Fibroblast of lung (primary cell): ENCODE results near the gene SLC24A3.

Experiments
- EZH2 ChIP-seq: IDR thresholded peaks from 2 replicates; pipeline ENCODE4 v1.5.1; 2012; ENCODE audit warnings: low read length, control low read depth, mild to moderate bottlenecking; ENCODE audit errors: missing control alignments
- TF ChIP-seq, protein P1 (sequence below), 2 donors: IDR thresholded peaks in 1 of 2; conservative IDR thresholded peaks in 1 of 2; 1 replicate in 1 of 2; 2 replicates in 1 of 2; pipeline ENCODE4 v1.5.1; 2011 to 2012; ENCODE audit warnings: low read length in 2 of 2, control low read depth in 1 of 2, inconsistent platforms in 1 of 2, low read depth in 1 of 2, mild to moderate bottlenecking in 1 of 2

GRCh38 chr20:19601126-19601810 lies 388.8 kb downstream of the SLC24A3 start:
- TF ChIP-seq, protein P1, sequence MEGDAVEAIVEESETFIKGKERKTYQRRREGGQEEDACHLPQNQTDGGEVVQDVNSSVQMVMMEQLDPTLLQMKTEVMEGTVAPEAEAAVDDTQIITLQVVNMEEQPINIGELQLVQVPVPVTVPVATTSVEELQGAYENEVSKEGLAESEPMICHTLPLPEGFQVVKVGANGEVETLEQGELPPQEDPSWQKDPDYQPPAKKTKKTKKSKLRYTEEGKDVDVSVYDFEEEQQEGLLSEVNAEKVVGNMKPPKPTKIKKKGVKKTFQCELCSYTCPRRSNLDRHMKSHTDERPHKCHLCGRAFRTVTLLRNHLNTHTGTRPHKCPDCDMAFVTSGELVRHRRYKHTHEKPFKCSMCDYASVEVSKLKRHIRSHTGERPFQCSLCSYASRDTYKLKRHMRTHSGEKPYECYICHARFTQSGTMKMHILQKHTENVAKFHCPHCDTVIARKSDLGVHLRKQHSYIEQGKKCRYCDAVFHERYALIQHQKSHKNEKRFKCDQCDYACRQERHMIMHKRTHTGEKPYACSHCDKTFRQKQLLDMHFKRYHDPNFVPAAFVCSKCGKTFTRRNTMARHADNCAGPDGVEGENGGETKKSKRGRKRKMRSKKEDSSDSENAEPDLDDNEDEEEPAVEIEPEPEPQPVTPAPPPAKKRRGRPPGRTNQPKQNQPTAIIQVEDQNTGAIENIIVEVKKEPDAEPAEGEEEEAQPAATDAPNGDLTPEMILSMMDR (conservative IDR thresholded peaks at IDR 0.05 in 1 of 2, IDR thresholded peaks at IDR 0.05 in 1 of 2; ENCODE audit: low read depth in 1 of 2, low read length in 2 of 2): no peak
- no peak for TF ChIP-seq EZH2
